Activated CD4-positive, alpha-beta T cell treated with anti-CD3 and anti-CD28 coated beads, Interleukin-2, Interleukin-4, amounts not matched to agents 100 ng/mL and 50 ng/mL, durations not matched to agents 16 hours and 8 hours (primary cell): ENCODE measurements around the gene SHISA2.
A peak's percentile ranks its signal among the peaks of the same experiment; 100 is the strongest.
"Not testable (repeated sequence)": the region's sequence is repeated elsewhere in the genome, so short reads cannot be mapped to it uniquely, and the experiment has no call there.

Experiments used
- DNase-seq: peaks from one replicate; pipeline ENCODE4 v3.0.0-alpha.2; 2020; ENCODE audit warnings: low spot score

Gene SHISA2

DNA sequence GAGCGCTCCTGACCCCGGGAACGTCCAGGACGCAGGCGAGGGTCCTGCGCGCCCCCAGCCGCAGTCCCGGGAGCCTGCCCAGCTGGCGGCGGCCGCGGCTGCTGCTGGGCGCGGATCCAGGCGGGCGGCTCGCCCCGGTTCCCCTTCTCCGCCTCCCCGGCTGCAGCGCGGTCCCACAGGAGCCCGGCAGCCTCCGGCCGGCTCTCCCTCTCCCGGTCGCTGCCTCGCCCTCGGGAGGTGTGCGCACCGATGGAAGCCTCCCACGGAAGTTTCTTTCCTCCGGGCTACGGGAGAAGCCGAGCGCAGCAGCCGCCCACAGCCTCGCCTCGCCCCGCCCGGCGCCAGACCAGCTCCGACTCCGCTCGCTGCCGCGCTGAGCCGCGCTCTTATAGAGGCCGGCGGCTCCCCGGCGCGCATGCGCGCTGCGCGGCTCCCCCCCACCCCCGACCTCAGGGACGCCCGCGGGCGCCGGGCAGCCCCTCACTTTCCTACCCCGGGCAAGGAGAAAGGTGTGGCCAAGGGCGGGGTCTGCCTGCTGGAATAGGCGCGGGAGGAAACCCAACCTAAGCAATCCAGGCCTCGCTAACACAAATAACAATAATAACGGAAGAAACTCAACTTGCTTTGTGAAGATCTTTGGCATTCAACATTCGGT lies at the start of gene SHISA2:
Gene SHISA2 (minus strand): TSS at position 360 of the 655 bp plus-strand sequence. CDS start 1,041 bp downstream, outside the sequence.
- peak; percentile 33 for DNase-seq

GRCh38 chr13:26095846-26096610 lies 44.2 kb upstream of the SHISA2 start:
- DNase-seq: no peak

DNA sequence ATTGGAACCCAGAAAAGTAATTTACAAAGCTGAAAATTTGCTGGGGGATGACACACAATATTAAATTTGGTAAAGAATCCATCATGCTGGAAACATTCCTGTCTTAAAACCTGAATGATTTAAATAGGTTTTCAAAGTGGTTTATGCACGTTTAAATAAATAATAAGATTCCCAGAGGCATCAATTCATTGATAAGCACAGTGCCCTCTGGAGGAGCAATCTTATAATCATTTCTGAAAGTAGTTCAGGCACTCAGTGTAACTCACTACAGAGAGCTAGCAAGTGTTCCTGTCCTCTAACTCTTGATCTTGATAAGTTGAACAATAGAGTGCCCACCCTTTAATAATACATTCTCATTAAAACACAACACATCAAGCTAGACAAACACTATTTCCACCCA lies 43.5 kb upstream of the SHISA2 start:
- no peak for DNase-seq

DNA sequence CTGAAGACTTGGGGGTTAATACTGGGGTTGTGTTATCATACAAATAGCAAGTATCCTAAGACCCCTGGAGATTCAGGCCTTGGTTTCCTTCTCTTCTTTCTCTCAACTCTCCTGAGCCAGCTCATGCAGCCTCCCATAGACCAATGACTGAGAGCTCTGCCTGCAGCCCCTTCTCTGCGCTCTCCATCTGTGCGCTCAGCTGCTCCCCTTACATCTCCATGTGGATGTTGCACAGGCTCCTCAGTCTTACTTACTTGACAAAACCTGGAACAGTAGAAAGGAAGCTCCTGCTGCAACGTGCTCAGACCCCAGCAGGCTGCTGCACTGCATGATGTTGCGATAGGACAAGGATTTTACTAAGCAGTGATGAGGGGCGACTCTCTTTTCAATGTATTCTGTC lies 25.0 kb upstream of the SHISA2 start:
- DNase-seq: not testable (repeated sequence)

DNA sequence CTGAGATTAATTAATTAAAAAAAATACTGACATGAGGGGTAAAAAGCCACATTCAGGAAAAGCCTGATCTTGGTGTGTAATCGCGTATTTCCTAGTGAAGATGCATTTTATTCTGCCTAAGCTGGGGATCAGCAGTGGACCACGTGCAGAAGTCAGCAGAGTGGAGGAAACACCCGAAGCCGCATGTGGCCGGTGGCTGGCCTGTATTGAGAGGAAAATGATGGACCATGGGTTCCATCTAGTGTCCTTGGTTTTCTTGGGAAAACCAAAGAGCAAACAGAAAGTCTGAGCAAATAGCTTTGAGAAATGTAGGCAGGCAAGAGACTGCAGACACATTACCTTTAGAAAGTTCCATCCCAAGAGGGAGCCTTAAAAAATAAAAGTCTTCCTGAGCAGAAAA lies 23.7 kb upstream of the SHISA2 start:
- DNase-seq: no peak

DNA sequence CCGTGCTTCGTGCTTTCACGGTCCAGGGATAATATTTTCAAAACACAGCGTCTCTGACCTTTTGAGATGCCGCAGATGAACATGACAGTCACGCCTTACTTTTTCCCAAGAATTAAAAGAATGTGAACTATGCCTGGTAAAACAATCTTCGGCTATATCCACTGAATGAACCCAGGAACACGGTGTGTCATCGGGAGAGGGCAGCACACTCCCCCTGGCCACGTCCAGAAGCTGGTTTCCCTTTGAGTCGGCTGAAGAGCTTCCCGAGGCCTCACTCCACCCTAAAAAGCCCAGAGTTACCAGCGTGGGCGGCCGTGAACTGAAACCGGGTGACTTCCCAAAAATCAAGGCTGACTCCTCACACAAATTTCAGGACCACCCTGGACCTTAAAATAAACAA lies 22.9 kb upstream of the SHISA2 start:
- DNase-seq: no peak

- not testable (repeated sequence) for DNase-seq
Observed at GRCh38 chr13:26072335-26072734, 20.5 kb upstream of the SHISA2 start.

- DNase-seq: no peak
Observed at GRCh38 chr13:26071691-26072090, 19.9 kb upstream of the SHISA2 start.

- not testable (repeated sequence) for DNase-seq
Observed at GRCh38 chr13:26069642-26070041, 17.8 kb upstream of the SHISA2 start.

GRCh38 chr13:26068372-26068771 lies 16.6 kb upstream of the SHISA2 start:
- DNase-seq: not testable (repeated sequence)

DNA sequence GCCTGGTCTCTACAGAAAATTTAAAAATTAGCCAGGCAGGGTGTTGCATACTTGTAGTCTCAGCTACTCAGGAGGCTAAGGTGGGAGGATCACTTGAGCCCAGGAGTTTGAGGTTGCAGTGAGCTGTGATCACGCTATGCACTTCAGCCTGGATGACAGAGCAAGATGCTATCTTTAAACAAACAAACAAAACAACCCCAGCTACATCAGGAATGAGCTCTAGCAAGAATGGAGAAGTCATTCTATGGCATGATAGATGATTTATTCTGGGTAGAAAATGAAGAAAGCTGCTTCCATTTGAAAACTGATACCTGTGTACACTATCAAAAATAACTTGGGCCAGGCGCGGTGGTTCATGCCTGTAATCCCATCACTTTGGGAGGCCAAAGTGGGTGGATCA lies 15.8 kb upstream of the SHISA2 start:
- DNase-seq: no peak

DNA sequence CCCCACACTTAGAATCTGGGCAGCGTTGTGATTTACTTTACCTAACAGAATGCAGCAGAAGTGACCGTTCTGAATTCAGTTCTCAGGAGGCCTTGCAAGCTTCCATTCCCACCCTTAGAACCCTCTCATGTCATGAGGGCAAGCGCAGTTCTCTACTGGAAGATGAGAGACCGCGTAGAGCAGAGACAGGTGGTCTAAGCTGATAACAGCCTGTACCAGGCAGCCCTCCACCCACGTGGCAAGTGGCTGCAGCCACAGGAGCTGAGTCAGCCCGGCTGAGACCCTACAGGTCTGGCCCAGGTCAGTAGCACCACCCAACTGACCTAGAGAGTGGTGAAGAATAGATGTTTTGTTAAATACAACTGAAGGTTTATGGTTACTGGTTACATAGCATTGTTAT lies 14.7 kb upstream of the SHISA2 start:
- DNase-seq: not testable (repeated sequence)

DNA sequence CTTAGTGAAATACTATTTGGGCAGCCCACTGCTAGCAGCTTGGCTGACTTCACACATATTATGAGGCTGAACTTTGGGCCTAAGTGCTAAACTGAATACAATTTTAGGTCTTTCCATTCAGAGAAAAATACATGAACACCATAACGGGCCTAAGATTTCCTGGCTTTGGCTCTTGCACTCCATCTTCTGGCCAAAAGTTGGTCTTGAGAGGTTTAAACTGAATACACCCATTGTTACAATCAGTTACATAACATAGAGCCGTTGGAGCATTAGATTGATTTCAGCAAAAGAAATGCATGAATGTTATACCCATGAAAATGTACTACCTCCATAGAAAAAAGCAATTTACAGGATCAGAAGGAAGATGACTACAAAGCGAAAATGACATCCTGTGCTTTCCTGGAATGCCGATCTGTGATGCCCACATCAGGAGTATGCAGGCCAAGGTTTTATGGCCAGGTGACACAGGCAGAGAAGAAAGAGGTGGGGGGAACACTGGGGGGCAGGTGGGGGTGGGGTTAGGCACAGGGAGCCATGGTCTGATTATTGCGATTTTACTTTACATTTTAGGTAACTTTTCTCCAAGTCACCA lies 11.1 kb upstream of the SHISA2 start:
- DNase-seq: peak; percentile 41

GRCh38 chr13:26061947-26062346 lies 10.1 kb upstream of the SHISA2 start:
- no peak for DNase-seq

- DNase-seq: no peak
Observed at GRCh38 chr13:26061256-26061655, 9.4 kb upstream of the SHISA2 start.

DNA sequence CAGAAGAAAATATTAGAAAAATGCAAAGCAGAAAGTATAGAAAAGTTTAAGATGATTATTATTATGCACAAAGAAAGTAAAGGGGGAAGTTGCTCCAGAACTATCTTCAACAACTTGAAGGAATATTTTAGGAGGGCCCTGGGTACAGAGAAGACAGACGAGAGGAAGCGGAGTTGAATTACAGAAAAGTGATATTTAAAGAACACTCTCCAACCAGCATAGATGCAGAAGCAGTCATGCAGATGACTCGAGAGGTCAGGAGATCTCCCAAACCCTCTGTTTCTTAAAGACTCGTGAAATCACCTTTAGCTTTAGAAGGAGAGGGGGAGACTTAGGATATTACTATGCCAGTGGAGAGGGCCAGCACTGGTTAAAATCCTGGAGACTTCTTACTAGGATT lies 8.5 kb upstream of the SHISA2 start:
- DNase-seq: no peak

DNA sequence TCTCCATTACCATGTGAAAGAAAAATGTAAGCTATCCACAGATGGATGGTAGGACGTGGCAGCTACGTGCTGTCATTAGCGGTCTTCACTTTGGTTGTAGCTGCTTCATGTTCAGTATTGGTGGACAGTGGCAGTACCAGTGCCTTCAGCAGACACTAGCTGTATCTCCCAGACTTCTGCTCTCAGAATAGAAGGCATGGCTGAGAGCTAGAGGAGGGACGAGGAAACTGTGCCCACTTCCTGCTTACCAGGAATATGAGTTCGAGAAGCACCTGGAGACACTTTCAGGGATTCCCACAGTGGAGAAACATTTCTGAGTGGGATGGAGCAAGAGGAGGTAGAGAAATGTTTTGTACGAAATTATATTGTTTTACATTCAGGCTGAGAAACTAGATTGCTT lies 6.9 kb upstream of the SHISA2 start:
- DNase-seq: no peak

GRCh38 chr13:26054896-26055295 lies 3.1 kb upstream of the SHISA2 start:
- no peak for DNase-seq

- DNase-seq: peak; percentile 29
Observed at GRCh38 chr13:26053418-26053980, 1.7 kb upstream of the SHISA2 start.

- DNase-seq: no peak
Observed at GRCh38 chr13:26052337-26052736, 521 bp upstream of the SHISA2 start.

DNA sequence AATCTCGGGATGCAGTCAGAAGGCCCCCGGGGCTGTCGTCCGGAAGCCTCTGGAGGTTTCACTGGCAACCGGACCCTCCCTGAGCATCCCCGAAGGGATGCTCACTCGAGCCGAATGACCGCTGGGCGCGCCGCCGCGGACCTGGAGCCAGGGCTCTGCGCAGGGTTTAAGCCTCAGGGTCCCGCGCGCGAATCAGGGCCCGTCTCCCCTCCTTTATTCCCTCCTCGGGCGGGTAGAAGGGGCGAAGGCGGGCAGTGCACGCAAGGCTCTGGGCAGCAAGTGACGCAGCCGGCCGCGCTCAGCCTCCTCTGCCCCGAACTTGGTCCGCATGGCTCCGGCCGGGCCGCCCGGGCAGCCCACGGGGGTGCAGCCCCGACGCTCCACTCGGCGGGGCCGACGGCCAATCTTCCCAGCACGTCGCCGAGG lies 572 bp downstream of the SHISA2 start:
- no peak for DNase-seq

- DNase-seq: no peak
Observed at GRCh38 chr13:26050568-26051230, 1.1 kb downstream of the SHISA2 start.
